HG03280 (cell line): ENCODE results near the gene INSM1.

Source experiments
- ATAC-seq: cut with Tn5 transposase; IDR thresholded peaks from one replicate; pipeline ENCODE4 v1.9.1; 2021; ENCODE audit warnings: mild to moderate bottlenecking, moderate library complexity; ENCODE audit not compliant: unreplicated experiment

Gene INSM1

DNA sequence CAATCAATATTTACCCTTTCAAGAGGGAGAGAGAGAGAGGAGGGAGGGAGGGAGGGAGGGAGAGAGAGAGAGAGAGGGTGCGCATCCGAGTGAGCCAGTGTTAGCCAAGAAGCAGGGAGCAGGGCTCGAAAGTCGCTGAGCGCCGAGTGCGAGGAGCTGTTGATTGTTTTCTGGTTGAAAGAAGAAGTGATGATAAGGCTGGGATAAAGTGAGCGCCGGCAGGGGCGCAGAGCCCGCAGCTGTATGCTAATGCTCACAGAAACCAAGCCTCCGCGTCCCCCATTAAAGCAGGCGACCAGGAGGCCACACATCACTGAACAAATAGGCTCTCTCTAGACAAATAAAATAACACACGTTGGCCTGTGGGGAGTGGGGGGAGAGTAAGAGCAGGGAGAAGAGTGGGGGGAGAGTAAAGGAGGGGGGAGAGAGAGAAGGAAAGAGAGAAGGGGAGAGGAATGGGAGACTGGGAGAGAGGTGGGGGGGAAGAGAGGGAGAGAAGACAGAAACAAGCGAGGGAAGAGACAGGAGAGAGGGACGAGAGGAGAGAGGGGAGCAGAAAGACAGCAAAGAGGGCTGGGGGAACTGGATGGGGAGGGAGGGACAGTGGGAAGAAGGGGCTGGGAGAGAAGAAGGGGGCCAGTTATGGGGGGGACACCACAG, 5.0 kb upstream of the INSM1 start:
- ATAC-seq, result no peak

DNA sequence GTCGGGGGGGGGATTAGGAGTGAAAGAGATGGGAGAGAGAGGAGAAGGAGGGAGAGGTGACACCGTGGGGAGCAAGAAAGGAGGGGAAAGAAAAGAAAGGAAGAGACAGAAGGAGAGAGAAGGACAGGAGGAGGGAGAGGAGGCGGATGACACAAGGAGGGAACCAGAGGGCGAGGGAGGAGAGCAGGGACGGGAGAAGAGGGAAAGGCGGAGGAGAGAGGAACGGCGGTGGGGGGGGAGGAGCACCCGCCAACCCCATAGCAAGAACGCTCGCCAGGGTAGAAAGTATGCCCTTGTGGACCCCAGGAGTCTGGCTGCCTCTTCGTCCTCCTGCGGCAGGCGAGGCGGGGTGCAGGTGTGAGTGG, 4.5 kb upstream of the INSM1 start:
- ATAC-seq, result no peak

- no peak for ATAC-seq
These were observed 3.9 kb upstream of the INSM1 start for GRCh38 chr20:20363799-20364592.

GRCh38 chr20:20364593-20365479, 3.1 kb upstream of the INSM1 start:
- no peak for ATAC-seq

GRCh38 chr20:20365480-20366161, 2.3 kb upstream of the INSM1 start:
- no peak for ATAC-seq

DNA sequence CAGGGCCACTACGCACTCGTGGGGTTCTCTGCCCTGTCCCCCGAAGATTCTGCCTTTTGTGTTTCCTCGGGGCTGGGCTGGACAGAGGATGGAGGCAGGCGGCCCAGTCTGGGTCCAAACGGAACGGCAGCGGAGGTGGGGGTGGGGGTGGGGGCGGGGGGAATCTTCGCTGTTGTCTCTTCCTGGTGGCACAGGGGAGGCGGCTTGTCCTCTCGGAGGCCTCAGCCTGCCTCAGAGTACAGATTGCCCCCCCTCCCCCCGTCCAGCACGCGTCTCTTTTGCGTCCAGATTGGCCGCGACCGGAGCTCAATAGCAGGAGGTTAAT, 1.4 kb upstream of the INSM1 start:
- no peak for ATAC-seq

GRCh38 chr20:20366876-20367574, 879 bp upstream of the INSM1 start:
- no peak for ATAC-seq

GRCh38 chr20:20368418-20369249, 730 bp downstream of the INSM1 start:
- ATAC-seq, result no peak

DNA sequence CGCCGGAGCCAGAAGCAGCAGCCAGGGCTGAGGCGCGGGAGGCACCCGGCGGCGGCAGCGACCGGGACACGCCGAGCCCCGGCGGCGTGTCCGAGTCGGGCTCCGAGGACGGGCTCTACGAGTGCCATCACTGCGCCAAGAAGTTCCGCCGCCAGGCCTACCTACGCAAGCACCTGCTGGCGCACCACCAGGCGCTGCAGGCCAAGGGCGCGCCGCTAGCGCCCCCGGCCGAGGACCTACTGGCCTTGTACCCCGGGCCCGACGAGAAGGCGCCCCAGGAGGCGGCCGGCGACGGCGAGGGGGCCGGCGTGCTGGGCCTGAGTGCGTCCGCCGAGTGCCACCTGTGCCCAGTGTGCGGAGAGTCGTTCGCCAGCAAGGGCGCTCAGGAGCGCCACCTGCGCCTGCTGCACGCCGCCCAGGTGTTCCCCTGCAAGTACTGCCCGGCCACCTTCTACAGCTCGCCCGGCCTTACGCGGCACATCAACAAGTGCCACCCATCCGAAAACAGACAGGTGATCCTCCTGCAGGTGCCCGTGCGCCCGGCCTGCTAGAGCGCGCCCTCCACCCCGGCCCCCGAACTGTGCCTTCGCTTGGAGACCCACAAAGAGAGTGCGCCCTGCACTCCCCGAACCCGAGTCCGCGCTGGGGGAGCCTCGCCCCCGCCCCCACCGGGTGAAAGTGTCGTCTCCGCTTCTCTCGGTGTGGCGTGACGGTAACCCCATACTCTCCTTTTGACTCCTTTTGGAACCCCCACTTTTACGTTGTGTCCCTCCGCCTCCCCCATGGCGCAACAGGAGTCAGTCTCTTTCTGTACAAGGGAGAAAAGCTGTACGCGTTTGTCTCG, 1.6 kb downstream of the INSM1 start:
- no peak for ATAC-seq

DNA sequence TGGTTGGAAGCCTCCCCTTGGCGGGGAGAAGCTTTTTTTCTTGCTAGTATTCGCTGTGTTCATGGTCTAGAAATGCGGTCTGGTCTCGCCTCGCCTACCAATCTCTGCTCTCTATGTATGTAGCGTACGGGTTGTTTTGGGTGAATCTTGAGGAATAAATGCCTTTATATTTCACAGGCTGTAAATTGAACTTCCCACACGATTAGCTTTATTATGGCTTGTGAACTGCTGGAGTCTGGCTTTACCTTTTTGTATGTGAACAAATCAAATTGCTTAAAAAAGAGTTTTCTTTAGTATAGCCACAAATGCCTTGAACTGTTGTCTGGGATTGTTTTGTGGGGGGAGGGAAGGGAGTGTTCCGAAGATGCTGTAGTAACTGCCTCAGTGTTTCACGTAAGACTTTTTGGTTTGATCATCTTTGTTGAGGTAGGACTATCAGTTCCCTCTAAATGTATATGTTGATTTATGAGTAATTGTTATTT, 2.2 kb downstream of the INSM1 start:
- no peak for ATAC-seq

GRCh38 chr20:20371083-20371482, 3.2 kb downstream of the INSM1 start:
- no peak for ATAC-seq

GRCh38 chr20:20371681-20372080, 3.8 kb downstream of the INSM1 start:
- ATAC-seq, result no peak

DNA sequence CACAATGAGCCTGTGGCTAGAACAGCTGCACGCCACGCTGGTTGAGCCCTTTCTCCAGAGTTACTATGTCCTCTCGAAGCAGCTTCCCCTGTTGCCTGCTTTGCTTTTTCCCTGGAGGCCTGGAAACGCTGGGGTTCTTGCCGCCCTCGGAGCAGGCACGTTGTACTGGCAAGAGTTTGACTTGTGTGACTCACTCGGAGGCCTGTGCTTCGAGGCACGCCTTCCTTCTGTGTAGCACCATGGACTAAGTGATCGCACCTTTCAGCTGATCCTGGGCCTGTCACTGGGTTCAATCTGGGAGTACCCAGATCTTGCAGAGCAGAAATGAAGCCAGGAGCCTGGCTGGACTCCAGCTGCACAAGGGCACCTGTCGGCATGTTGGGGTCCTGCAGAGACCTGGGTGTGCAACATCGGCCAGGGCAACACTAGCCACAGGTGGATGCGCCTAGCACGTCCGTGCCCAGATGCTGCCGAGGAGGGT, 5.2 kb downstream of the INSM1 start:
- ATAC-seq, result no peak

GRCh38 chr20:20375862-20376261, 8.0 kb downstream of the INSM1 start:
- ATAC-seq, result no peak

- no peak for ATAC-seq
These were observed 18.3 kb downstream of the INSM1 start for GRCh38 chr20:20386192-20386591.

- ATAC-seq, result no peak
These were observed 22.5 kb downstream of the INSM1 start for GRCh38 chr20:20390393-20390792.

DNA sequence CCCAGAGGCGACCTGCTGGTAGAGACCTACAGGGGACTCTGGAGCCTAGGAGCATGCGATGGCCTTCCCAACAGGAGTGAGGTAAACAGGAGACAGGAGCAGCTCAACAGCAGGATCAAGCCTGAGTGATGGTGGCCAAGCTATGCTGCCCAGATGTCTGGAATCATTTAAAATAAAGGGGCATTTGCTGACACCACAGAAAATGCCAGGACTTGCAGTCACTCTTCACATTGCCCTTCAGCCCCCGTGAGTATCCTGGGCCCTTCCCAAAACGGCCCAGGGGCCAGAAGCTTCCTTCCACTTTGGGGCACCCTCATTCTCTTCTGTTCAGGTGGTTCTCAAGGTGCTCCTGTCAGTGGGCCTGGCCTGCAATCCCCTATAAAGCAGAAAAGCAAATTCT, 23.2 kb downstream of the INSM1 start:
- ATAC-seq, result no peak

GRCh38 chr20:20391766-20392165, 23.9 kb downstream of the INSM1 start:
- ATAC-seq, result no peak
